Astrocyte of the cerebellum (primary cell): ENCODE data around the gene CSF2.

Experiments used
- DNase-seq: peaks from one replicate; pipeline ENCODE4 v3.0.0-alpha.2; 2011; ENCODE audit warnings: low read depth
- H3K4me3 ChIP-seq: 2 replicates; pipeline ENCODE4 v1.5.1; 2011; ENCODE audit warnings: mild to moderate bottlenecking, low read depth, low read length, moderate library complexity
- in situ Hi-C: cut with HindIII; loops from 2 replicates; pipeline ENCODE4 v1.10.0; 2017; ENCODE audit warnings: low sequenced_read_pairs
- TF ChIP-seq, protein P1 (sequence below): IDR thresholded peaks from 2 replicates; pipeline ENCODE4 v1.5.1; 2012; ENCODE audit warnings: low read length, low read depth, moderate library complexity, mild to moderate bottlenecking; ENCODE audit errors: missing control alignments

Gene CSF2

DNA sequence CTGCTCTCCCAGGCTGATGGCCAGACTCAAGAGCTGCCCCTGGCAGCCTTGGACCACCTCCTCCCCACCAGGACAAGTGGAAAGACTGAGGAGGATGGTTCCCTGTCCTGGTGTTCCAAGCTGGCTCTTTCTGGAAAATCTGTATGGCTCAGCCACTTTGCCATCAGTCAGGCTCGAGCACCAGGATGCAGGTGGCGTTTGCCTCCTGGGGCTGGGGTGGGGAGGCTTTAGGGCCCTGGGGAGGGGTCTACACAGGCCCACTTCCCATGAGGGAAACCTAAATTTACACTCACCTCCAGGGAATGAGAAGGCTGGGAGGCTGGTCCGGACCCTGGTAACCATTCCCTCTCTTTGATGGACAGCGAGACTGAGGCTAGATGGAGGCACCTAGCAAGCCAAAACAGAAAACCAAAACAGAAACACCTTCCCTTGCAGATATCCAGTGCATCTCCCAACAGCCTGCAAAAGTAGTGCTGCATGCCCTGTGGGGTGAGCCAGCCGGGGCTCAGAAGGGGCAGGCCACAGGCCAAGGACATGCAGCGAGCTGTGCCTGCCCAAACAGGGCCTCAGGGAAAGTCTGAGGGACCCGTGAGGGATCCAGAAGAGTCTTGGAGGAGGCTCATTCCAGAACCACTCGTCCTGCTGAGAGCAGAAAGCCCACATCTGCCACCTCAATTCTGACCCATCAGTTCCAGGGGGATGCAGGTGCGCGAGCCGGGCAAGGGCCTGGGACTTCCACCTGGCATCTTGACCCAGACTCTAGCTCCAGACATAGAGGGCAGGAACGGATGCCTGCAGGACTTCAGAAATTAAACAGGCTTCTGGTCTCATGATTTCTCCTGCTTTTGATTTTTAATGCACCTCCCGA, 5.4 kb upstream of the CSF2 start:
- in situ Hi-C loops: no loop called here
- TF ChIP-seq, protein P1, sequence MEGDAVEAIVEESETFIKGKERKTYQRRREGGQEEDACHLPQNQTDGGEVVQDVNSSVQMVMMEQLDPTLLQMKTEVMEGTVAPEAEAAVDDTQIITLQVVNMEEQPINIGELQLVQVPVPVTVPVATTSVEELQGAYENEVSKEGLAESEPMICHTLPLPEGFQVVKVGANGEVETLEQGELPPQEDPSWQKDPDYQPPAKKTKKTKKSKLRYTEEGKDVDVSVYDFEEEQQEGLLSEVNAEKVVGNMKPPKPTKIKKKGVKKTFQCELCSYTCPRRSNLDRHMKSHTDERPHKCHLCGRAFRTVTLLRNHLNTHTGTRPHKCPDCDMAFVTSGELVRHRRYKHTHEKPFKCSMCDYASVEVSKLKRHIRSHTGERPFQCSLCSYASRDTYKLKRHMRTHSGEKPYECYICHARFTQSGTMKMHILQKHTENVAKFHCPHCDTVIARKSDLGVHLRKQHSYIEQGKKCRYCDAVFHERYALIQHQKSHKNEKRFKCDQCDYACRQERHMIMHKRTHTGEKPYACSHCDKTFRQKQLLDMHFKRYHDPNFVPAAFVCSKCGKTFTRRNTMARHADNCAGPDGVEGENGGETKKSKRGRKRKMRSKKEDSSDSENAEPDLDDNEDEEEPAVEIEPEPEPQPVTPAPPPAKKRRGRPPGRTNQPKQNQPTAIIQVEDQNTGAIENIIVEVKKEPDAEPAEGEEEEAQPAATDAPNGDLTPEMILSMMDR: no peak
- no peak for DNase-seq
- H3K4me3 ChIP-seq: no peak overlapping the region

DNA sequence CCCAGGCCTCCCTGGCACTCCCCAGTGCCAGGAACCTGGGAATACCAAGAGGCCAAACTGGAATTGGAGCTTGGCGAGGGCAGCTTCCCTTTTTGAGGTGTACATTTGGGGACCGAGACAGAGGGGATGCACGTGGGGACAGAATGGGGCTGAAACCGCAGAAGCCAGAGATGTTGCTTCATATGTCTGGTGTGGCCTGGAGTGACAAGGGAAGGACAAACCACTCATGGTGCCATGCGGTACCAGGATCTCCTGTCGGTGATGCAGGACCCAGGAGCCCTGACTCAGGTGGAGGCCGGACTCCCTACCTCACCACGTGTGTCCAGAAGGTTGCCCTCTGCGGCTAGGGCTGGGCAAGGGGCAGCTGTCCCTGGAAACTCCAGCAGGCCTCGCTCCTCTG, 4.0 kb upstream of the CSF2 start:
- TF ChIP-seq, protein P1: no peak
- in situ Hi-C loops: no loop called here
- no peak overlapping the region for H3K4me3 ChIP-seq
- no peak for DNase-seq

DNA sequence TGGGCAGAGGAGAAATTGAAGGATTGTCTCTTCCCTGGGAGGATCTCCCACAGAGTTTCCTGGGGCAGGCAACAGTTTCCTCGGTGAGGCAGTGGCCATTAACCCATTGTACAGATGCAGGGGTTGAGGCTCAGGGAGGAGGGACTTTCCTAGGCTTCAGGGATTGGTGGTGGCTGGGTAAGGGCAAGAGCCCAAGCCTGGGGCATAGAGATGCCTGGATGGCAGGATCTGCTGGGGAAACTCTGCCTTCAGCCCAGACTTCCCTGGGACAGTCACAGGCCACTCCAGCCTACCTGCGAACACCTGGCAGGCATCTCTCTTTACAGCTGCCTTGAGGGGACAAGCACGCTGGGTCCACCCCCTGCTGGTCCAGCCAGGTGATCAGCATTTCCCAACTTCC, 3.6 kb upstream of the CSF2 start:
- H3K4me3 ChIP-seq: no peak overlapping the region
- in situ Hi-C loops: no loop called here
- DNase-seq: no peak
- TF ChIP-seq, protein P1: no peak

DNA sequence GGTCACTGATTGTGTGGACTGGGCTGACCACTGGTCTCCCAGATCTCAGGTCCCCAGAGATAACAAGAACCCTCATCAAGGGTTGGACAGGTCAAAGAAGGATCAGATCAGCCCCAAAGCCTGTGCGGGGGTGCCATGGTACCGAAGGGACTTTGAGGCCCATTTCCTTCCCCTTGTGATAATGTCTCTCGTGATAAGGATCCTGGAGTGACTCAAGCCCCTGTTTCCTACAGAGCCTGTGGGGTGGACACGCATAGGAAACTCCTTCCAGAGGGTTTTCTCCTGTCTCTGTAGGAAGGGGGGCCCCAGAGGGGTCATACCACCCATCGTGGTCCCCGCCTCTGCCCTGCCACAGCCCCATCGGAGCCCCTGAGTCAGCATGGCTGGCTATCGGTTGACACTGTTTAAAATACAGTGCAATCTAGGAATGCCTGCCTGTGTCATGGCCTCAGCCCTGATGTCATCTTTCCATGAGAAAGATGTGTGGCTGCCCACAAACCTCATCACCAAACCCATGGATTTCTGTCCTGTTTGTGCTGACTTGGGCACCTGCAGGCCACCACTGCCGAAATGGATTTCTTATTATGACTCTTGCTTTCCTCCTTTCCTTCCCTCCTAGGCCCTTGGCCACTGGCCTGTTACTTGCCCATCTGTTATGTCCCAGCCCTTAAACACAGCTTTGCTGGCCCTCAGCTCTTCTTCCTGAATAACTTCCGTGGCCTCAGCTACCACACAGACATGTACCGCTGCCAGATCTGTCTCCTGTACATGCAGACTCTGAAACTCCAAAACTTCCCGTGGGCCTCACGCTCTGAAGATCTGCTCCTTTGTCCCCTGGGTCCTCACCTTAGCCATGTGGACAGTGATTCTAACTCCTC, 2.9 kb upstream of the CSF2 start:
- no peak for DNase-seq
- in situ Hi-C loops: no loop called here

DNA sequence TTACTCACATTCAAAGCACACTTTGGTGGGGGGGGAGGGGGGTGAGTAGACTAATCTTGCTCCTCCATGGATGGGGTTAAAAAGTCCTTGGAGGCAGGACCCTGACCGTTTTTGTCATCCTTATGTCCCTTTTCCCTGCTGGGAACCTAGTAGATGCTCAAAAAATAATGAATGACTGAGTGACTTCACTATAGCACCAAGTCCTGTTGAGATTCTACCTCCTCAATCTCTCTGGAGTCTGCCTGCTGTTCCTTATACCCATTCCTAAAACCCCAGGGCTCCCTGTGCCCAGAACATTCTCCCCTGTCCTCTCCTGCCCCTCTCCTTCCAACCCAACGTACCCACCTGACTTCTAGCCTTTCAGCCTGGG, 2.3 kb upstream of the CSF2 start:
- DNase-seq: no peak
- TF ChIP-seq, protein P1: no peak
- no peak overlapping the region for H3K4me3 ChIP-seq
- in situ Hi-C loops: no loop called here

More for the DNA sequence above, 2.9 kb upstream of the CSF2 start:
- TF ChIP-seq, protein P1: no peak
- no peak overlapping the region for H3K4me3 ChIP-seq

DNA sequence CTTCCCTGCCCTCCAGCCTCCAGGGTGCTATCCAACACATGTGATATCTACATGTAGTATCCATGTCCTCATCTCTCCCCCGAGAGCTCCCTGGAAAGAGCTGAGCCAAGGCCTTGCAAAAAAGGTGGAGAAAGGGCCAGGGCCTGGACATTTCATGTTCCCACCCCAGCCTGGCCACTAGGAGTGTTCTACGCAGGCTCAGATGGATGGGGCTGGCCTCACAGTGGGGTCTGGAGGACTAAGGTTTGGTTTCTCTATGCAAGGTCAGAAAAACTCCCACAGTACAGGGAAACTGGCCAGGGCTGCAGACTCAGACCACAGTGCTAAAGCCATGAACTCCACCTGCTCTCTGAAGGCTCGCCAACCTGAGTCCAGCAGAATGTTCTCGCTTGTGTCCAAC, 1.5 kb upstream of the CSF2 start:
- H3K4me3 ChIP-seq: no peak overlapping the region
- no peak for DNase-seq
- in situ Hi-C loops: no loop called here
- TF ChIP-seq, protein P1: no peak
